Uterus (tissue), 4 donors: Measurements from ENCODE around the gene FBXW9. TPM values are rescaled to one million over a fixed set of nuclear protein-coding genes. Genes with fewer than 3 reads are reported as not detected.
"Not testable (repeated sequence)": the region's sequence is repeated elsewhere in the genome, so short reads cannot be mapped to it uniquely, and the experiment has no call there.

Experiments used
- DNase-seq, 2 donors: peaks; one replicate each; pipeline ENCODE4 v3.0.0-alpha.2; 2019 to 2020
- H3K27ac ChIP-seq, 2 donors: fragments of 200-600 bp; sonication (generic); 1 replicate in 1 of 2; 2 replicates in 1 of 2; pipeline ENCODE4 v1.5.1; 2016 to 2018
- H3K27me3 ChIP-seq, 2 donors: fragments of 200-600 bp; sonication (generic); one replicate each; pipeline ENCODE4 v1.5.1; 2018 to 2019; ENCODE audit warnings: control low read depth in 1 of 2
- H3K36me3 ChIP-seq, 2 donors: fragments of 200-600 bp; sonication (generic); one replicate each; pipeline ENCODE4 v1.5.1; 2019; ENCODE audit warnings: control low read depth in 1 of 2
- H3K4me1 ChIP-seq, 2 donors: fragments of 200-600 bp; sonication (generic); one replicate each; pipeline ENCODE4 v1.5.1; 2018 to 2019; ENCODE audit warnings: control low read depth in 1 of 2
- H3K4me3 ChIP-seq, 2 donors: fragments of 200-600 bp; sonication (generic); 1 replicate in 1 of 2; 2 replicates in 1 of 2; pipeline ENCODE4 v1.5.1; 2018 to 2019; ENCODE audit warnings: mild to moderate bottlenecking in 1 of 2
- H3K9me3 ChIP-seq, 2 donors: fragments of 200-600 bp; sonication (generic); one replicate each; pipeline ENCODE4 v1.5.1; 2019; ENCODE audit warnings: control low read depth in 1 of 2
- CTCF ChIP-seq, 4 experiments: fragments of 200-600 bp in 2 of 4; fragments of 450-650 bp in 2 of 4; sonication (generic) in 2 of 4; IDR thresholded peaks; one replicate each; pipeline ENCODE4 v1.5.1; 2016 to 2019; ENCODE audit warnings: antibody characterized with exemption in 4 of 4, mild to moderate bottlenecking in 2 of 4, moderate library complexity in 1 of 4
- POLR2A ChIP-seq, 2 donors: fragments of 450-650 bp; IDR thresholded peaks; one replicate each; pipeline ENCODE4 v1.6.1; 2016; ENCODE audit warnings: antibody characterized with exemption in 2 of 2, mild to moderate bottlenecking in 1 of 2, moderate library complexity in 1 of 2
- intact Hi-C: fragments of 100-400 bp; cut with DNase I; formaldehyde crosslinking; loops from one replicate; pipeline ENCODE4 v1.15.1; 2023; ENCODE audit warnings: low total_unique reads
- total RNA-seq, 4 donors: library from RNA; depleted of rRNA in 3 of 4; stranded (reverse); fragments of >200 nt in 3 of 4; gene quantifications; one replicate each; pipeline versions ENCODE4 v1.1.0 to v1.2.4, GENCODE V29; 2014 to 2023
- donor health status: DM: yes; HTN: yes; CAD: no.

FBXW9 gene
- total RNA-seq, 4 donors from 2014 or later, result 3.8 to 9.5 TPM; not detected in 2

- H3K27ac ChIP-seq, result no peak overlapping the region
- peak overlapping the region; percentile 4 to 32 for H3K4me3 ChIP-seq
- peak; percentile 68 to 70 for DNase-seq
- H3K4me1 ChIP-seq, result peaks cover 0 to 9% of the 10 kb centered on the region in 2 donors
- H3K27me3 ChIP-seq, result no peaks in the 10 kb centered on the region
- intact Hi-C loops, result no loop called here
- TF ChIP-seq CTCF (IDR thresholded peaks at IDR 0.05) (no peak), POLR2A (IDR thresholded peaks at IDR 0.05) (no peak)
- no peaks in the 10 kb centered on the region for H3K36me3 ChIP-seq
- no peaks in the 10 kb centered on the region for H3K9me3 ChIP-seq
Observed at GRCh38 chr19:12647490-12648071, 48.9 kb downstream of the FBXW9 start.

GRCh38 chr19:12647047-12647446 lies 49.4 kb downstream of the FBXW9 start:
- H3K4me1 ChIP-seq, result peaks cover 0 to 9% of the 10 kb centered on the region in 2 donors
- no peaks in the 10 kb centered on the region for H3K27me3 ChIP-seq
- no peak overlapping the region for H3K27ac ChIP-seq
- no peaks in the 10 kb centered on the region for H3K36me3 ChIP-seq
- intact Hi-C loops, result no loop called here
- TF ChIP-seq CTCF (IDR thresholded peaks at IDR 0.05), result no peak
- no peak for TF ChIP-seq POLR2A (IDR thresholded peaks at IDR 0.05)
- H3K4me3 ChIP-seq, result peak overlapping the region in 1 of 2 donors; percentile 32
- no peaks in the 10 kb centered on the region for H3K9me3 ChIP-seq
- DNase-seq, result no peak

- intact Hi-C loops, result no loop called here
- TF ChIP-seq CTCF (IDR thresholded peaks at IDR 0.05) (no peak), POLR2A (IDR thresholded peaks at IDR 0.05) (no peak)
- H3K27me3 ChIP-seq, result no peaks in the 10 kb centered on the region
- no peak overlapping the region for H3K27ac ChIP-seq
- H3K36me3 ChIP-seq, result no peaks in the 10 kb centered on the region
- DNase-seq, result no peak
- no peak overlapping the region for H3K4me3 ChIP-seq
- peaks cover 0 to 9% of the 10 kb centered on the region in 2 donors for H3K4me1 ChIP-seq
- no peaks in the 10 kb centered on the region for H3K9me3 ChIP-seq
Observed at GRCh38 chr19:12646551-12646950, 49.9 kb downstream of the FBXW9 start.

GRCh38 chr19:12643716-12644115 lies 52.7 kb downstream of the FBXW9 start:
- H3K9me3 ChIP-seq, intact Hi-C loops, H3K27ac ChIP-seq, H3K36me3 ChIP-seq, H3K27me3 ChIP-seq, DNase-seq, H3K4me3 ChIP-seq, H3K4me1 ChIP-seq: not testable (repeated sequence)

- no peak overlapping the region for H3K4me3 ChIP-seq
- no peak overlapping the region for H3K27ac ChIP-seq
- no peaks in the 10 kb centered on the region for H3K36me3 ChIP-seq
- no peak for DNase-seq
- TF ChIP-seq CTCF (IDR thresholded peaks at IDR 0.05), result no peak
- TF ChIP-seq POLR2A (IDR thresholded peaks at IDR 0.05), result no peak
- H3K9me3 ChIP-seq, result no peaks in the 10 kb centered on the region
- H3K4me1 ChIP-seq, result no peaks in the 10 kb centered on the region
- H3K27me3 ChIP-seq, result no peaks in the 10 kb centered on the region
- intact Hi-C loops, result no loop called here
Observed at GRCh38 chr19:12642506-12642905, 53.9 kb downstream of the FBXW9 start.

- Histone ChIP-seq H3K4me3 (no peak overlapping the region), H3K9me3 (no peaks in the 10 kb centered on the region), H3K27ac (no peak overlapping the region), H3K36me3 (no peaks in the 10 kb centered on the region), H3K27me3 (no peaks in the 10 kb centered on the region), H3K4me1 (no peaks in the 10 kb centered on the region)
- no peak for TF ChIP-seq POLR2A (IDR thresholded peaks at IDR 0.05)
- TF ChIP-seq CTCF (IDR thresholded peaks at IDR 0.05), result no peak
- DNase-seq, result no peak
- intact Hi-C loops, result no loop called here
Observed at GRCh38 chr19:12641456-12641855, 55.0 kb downstream of the FBXW9 start.
